Lower lobe of right lung (tissue), 2 donors: ENCODE data around the gene SNX3. TPM values are rescaled to one million over a fixed set of nuclear protein-coding genes. Genes with fewer than 3 reads are reported as not detected.

Experiments
- ATAC-seq, 2 donors: fragments of 200-7000 bp; cut with Tn5 transposase; one replicate each; pipeline ENCODE4 v1.9.1; 2020 to 2022; ENCODE audit warnings: mild to moderate bottlenecking in 2 of 2, moderate library complexity in 2 of 2
- DNase-seq: peaks from one replicate; pipeline ENCODE4 v3.0.0-alpha.2; 2020
- H3K27ac ChIP-seq: fragments of 200-600 bp; one replicate; pipeline ENCODE4 v1.8.0; 2022
- H3K27me3 ChIP-seq: fragments of 200-600 bp; one replicate; pipeline ENCODE4 v1.8.0; 2022; ENCODE audit warnings: low read depth
- H3K36me3 ChIP-seq: fragments of 200-600 bp; one replicate; pipeline ENCODE4 v1.8.0; 2022; ENCODE audit warnings: mild to moderate bottlenecking
- H3K4me1 ChIP-seq: fragments of 200-600 bp; one replicate; pipeline ENCODE4 v1.8.0; 2022
- H3K4me3 ChIP-seq: fragments of 200-600 bp; one replicate; pipeline ENCODE4 v1.8.0; 2022; ENCODE audit warnings: mild to moderate bottlenecking
- H3K9me3 ChIP-seq: fragments of 200-600 bp; one replicate; pipeline ENCODE4 v1.8.0; 2022
- CTCF ChIP-seq: fragments of 200-600 bp; IDR thresholded peaks from one replicate; pipeline ENCODE4 v1.8.0; 2022; ENCODE audit warnings: antibody characterized with exemption, mild to moderate bottlenecking
- intact Hi-C: fragments of 100-400 bp; cut with DNase I; formaldehyde crosslinking; loops from one replicate; pipeline ENCODE4 v1.11.0; 2022
- total RNA-seq: library from RNA; stranded (reverse); fragmentation: NEBNext Ultra II Directional; extraction: Animal tissue kit (Norgen Biotek cat#: 25700); gene quantifications from one replicate; pipeline ENCODE4 v1.2.1, GENCODE V29; 2021
- donor health status: DM: no; HTN: yes; CAD: no; lungs with severe emphysema.

SNX3 gene
- total RNA-seq, 1 donor from 2014 or later = 230 TPM

- DNase-seq = no peak
- intact Hi-C loops = no loop called here
These were observed 22.5 kb downstream of the SNX3 start for GRCh38 chr6:108238322-108238721.

GRCh38 chr6:108236791-108237190 lies 24.0 kb downstream of the SNX3 start:
- intact Hi-C loops = no loop called here
- DNase-seq = no peak
- TF ChIP-seq CTCF = no peak
- H3K9me3 ChIP-seq = no peaks in the 10 kb centered on the region
- no peak overlapping the region for H3K27ac ChIP-seq
- H3K4me3 ChIP-seq = no peak overlapping the region
- no peaks in the 10 kb centered on the region for H3K27me3 ChIP-seq
- peaks cover 15% of the 10 kb centered on the region for H3K36me3 ChIP-seq
- ATAC-seq = no peak
- H3K4me1 ChIP-seq = peaks cover 9% of the 10 kb centered on the region

More at GRCh38 chr6:108238322-108238721, 22.5 kb downstream of the SNX3 start:
- H3K9me3 ChIP-seq = peaks cover 6% of the 10 kb centered on the region
- ATAC-seq = peak; percentile 76 to 79
- H3K36me3 ChIP-seq = peaks cover 15% of the 10 kb centered on the region
- H3K4me3 ChIP-seq = no peak overlapping the region
- TF ChIP-seq CTCF = no peak
- H3K4me1 ChIP-seq = peaks cover 9% of the 10 kb centered on the region
- peak overlapping the region; percentile 19 for H3K27ac ChIP-seq
- H3K27me3 ChIP-seq = no peaks in the 10 kb centered on the region

- intact Hi-C loops = no loop called here
- no peak overlapping the region for H3K27ac ChIP-seq
- H3K36me3 ChIP-seq = peaks cover 6% of the 10 kb centered on the region
- H3K27me3 ChIP-seq = no peaks in the 10 kb centered on the region
- ATAC-seq (no peak), DNase-seq (no peak)
- no peak for TF ChIP-seq CTCF
- H3K4me1 ChIP-seq = peaks cover 9% of the 10 kb centered on the region
- H3K9me3 ChIP-seq = no peaks in the 10 kb centered on the region
- no peak overlapping the region for H3K4me3 ChIP-seq
These were observed 25.7 kb downstream of the SNX3 start for GRCh38 chr6:108235127-108235526.

- no peak overlapping the region for H3K4me3 ChIP-seq
These were observed 32.4 kb downstream of the SNX3 start for GRCh38 chr6:108228416-108228815.

GRCh38 chr6:108227290-108227689 lies 33.5 kb downstream of the SNX3 start:
- DNase-seq (no peak), ATAC-seq (no peak)
- H3K9me3 ChIP-seq = no peaks in the 10 kb centered on the region
- no peak overlapping the region for H3K27ac ChIP-seq
- no peaks in the 10 kb centered on the region for H3K27me3 ChIP-seq
- TF ChIP-seq CTCF = no peak
- intact Hi-C loops = no loop called here
- no peak overlapping the region for H3K4me3 ChIP-seq
- H3K4me1 ChIP-seq = no peaks in the 10 kb centered on the region
- peaks cover 9% of the 10 kb centered on the region for H3K36me3 ChIP-seq

More at GRCh38 chr6:108228416-108228815, 32.4 kb downstream of the SNX3 start:
- no peak for DNase-seq
- no peak for TF ChIP-seq CTCF
- intact Hi-C loops = no loop called here
- no peak for ATAC-seq
- Histone ChIP-seq H3K27ac (no peak overlapping the region), H3K27me3 (no peaks in the 10 kb centered on the region), H3K36me3 (peaks cover under 1% of the 10 kb centered on the region), H3K4me1 (no peaks in the 10 kb centered on the region), H3K9me3 (no peaks in the 10 kb centered on the region)

- H3K36me3 ChIP-seq = peaks cover 55% of the 10 kb centered on the region
- ATAC-seq (peak; percentile 41 to 46), DNase-seq (no peak)
- H3K27me3 ChIP-seq = no peaks in the 10 kb centered on the region
- no peak for TF ChIP-seq CTCF
- no peaks in the 10 kb centered on the region for H3K4me1 ChIP-seq
- H3K4me3 ChIP-seq = no peak overlapping the region
- intact Hi-C loops = no loop called here
- H3K9me3 ChIP-seq = no peaks in the 10 kb centered on the region
- H3K27ac ChIP-seq = no peak overlapping the region
These were observed 38.3 kb downstream of the SNX3 start for GRCh38 chr6:108222504-108222903.
